ENCODE data around the gene HSD11B2. TPM values are rescaled to one million over a fixed set of nuclear protein-coding genes. Genes with fewer than 3 reads are reported as not detected.

HSD11B2 gene
- total RNA-seq, 1 donor from 2014 or later: 2.4 TPM

Other genes starting within 250 kb of the HSD11B2 start
- 18.9 TPM for gene MATCAP1, start 247.2 kb upstream of the HSD11B2 start, total RNA-seq
- gene EXOC3L1, start 241.0 kb upstream of the HSD11B2 start, total RNA-seq: 11.2 TPM
- gene E2F4, start 239.0 kb upstream of the HSD11B2 start, total RNA-seq: 114 TPM
- gene ELMO3, start 232.0 kb upstream of the HSD11B2 start, total RNA-seq: not detected
- gene TMEM208, start 204.0 kb upstream of the HSD11B2 start, total RNA-seq: 8.3 TPM
- 20.2 TPM for gene FHOD1, start 183.6 kb upstream of the HSD11B2 start, total RNA-seq
- gene SLC9A5, start 182.1 kb upstream of the HSD11B2 start, total RNA-seq: 13.5 TPM
- gene PLEKHG4, start 151.6 kb upstream of the HSD11B2 start, total RNA-seq: 3.7 TPM
- gene KCTD19, start 104.4 kb upstream of the HSD11B2 start, total RNA-seq: not detected
- not detected for gene LRRC36, start 104.3 kb upstream of the HSD11B2 start, total RNA-seq
- 2.8 TPM for gene TPPP3, start 37.6 kb upstream of the HSD11B2 start, total RNA-seq
- 82.7 TPM for gene ZDHHC1, start 14.6 kb upstream of the HSD11B2 start, total RNA-seq
- 64.3 TPM for gene ATP6V0D1, start 50.0 kb downstream of the HSD11B2 start, total RNA-seq
- gene AGRP, start 52.4 kb downstream of the HSD11B2 start, total RNA-seq: not detected
- gene RIPOR1, start 97.7 kb downstream of the HSD11B2 start, total RNA-seq: 182 TPM
- 38.6 TPM for gene CTCF, start 131.4 kb downstream of the HSD11B2 start, total RNA-seq
- gene CARMIL2, start 214.0 kb downstream of the HSD11B2 start, total RNA-seq: 1.9 TPM
- gene ACD, start 229.1 kb downstream of the HSD11B2 start, total RNA-seq: 14.5 TPM
- gene PARD6A, start 229.8 kb downstream of the HSD11B2 start, total RNA-seq: 8.4 TPM
- gene ENKD1, start 235.6 kb downstream of the HSD11B2 start, total RNA-seq: 42.5 TPM
- gene C16orf86, start 235.7 kb downstream of the HSD11B2 start, total RNA-seq: 1.6 TPM

Data from ascending aorta (tissue), 1 donor.